DND-41 (cell line): ENCODE measurements around the gene SETDB1.

Experiments
- CTCF ChIP-seq: IDR thresholded peaks from 2 replicates; pipeline ENCODE4 v1.5.1; 2012; ENCODE audit warnings: borderline replicate concordance, low read length, moderate library complexity, mild to moderate bottlenecking; ENCODE audit not compliant: poor library complexity, severe bottlenecking; ENCODE audit errors: extremely low read depth
- EZH2 ChIP-seq: IDR thresholded peaks from 3 replicates; pipeline ENCODE4 v1.6.1; 2012; ENCODE audit warnings: borderline replicate concordance, low read depth, mild to moderate bottlenecking, moderate library complexity, low read length, inconsistent platforms; ENCODE audit not compliant: severe bottlenecking

- TF ChIP-seq CTCF = no peak
- TF ChIP-seq EZH2 = no peak
These were observed 73.8 kb downstream of the SETDB1 start for GRCh38 chr1:150999926-151000325.
